Inferior parietal cortex (tissue), 1 donor: ENCODE measurements around the gene CHRNE.

Experiments used
- DNase-seq: peaks from one replicate; pipeline ENCODE4 v3.0.0-alpha.2; 2016; ENCODE audit errors: extremely low spot score

CHRNE gene

GRCh38 chr17:4903051-4903818, at the start of gene CHRNE:
CHRNE (minus strand) TSS chr17:4903098; CDS start chr17:4903063, 35 bp downstream.
- DNase-seq = peak; percentile 87

GRCh38 chr17:4951486-4951885, 48.6 kb upstream of the CHRNE start:
- no peak for DNase-seq

GRCh38 chr17:4950746-4951204, 47.9 kb upstream of the CHRNE start, which contains the start of gene ENO3:
ENO3 (plus strand) TSS chr17:4951119; CDS start chr17:4951830, 711 bp downstream.
- DNase-seq = no peak

- DNase-seq = no peak
Measured at GRCh38 chr17:4950075-4950745, 47.3 kb upstream of the CHRNE start.

GRCh38 chr17:4949321-4950074, 46.6 kb upstream of the CHRNE start:
- DNase-seq = peak; percentile 39

GRCh38 chr17:4948931-4949320, 46.0 kb upstream of the CHRNE start:
- DNase-seq = no peak

- peak; percentile 78 for DNase-seq
Measured at GRCh38 chr17:4948166-4948930, 45.5 kb upstream of the CHRNE start, which contains the start of gene PFN1. PFN1 (minus strand) TSS chr17:4948530; CDS start chr17:4948394, 136 bp downstream.

GRCh38 chr17:4947411-4948165, 44.7 kb upstream of the CHRNE start:
- no peak for DNase-seq

GRCh38 chr17:4947010-4947410, 44.1 kb upstream of the CHRNE start:
- no peak for DNase-seq

GRCh38 chr17:4946312-4946976, 43.5 kb upstream of the CHRNE start:
- DNase-seq = no peak

GRCh38 chr17:4945944-4946280, 43.0 kb upstream of the CHRNE start:
- no peak for DNase-seq

- peak; percentile 47 for DNase-seq
Measured at GRCh38 chr17:4945176-4945943, 42.5 kb upstream of the CHRNE start.

GRCh38 chr17:4944554-4945175, 41.8 kb upstream of the CHRNE start:
- no peak for DNase-seq

GRCh38 chr17:4944163-4944553, 41.3 kb upstream of the CHRNE start:
- no peak for DNase-seq

GRCh38 chr17:4942760-4943508, 40.0 kb upstream of the CHRNE start:
- DNase-seq = no peak

GRCh38 chr17:4941319-4941610, 38.4 kb upstream of the CHRNE start:
- no peak for DNase-seq

GRCh38 chr17:4940555-4941318, 37.8 kb upstream of the CHRNE start:
- no peak for DNase-seq
